Keratinocyte (primary cell): ENCODE results near the gene CPPED1. TPM values are rescaled to one million over a fixed set of nuclear protein-coding genes. Genes with fewer than 3 reads are reported as not detected.

ENCODE experiments used
- DNase-seq: peaks from one replicate; pipeline ENCODE4 v3.0.0-alpha.2; 2011; ENCODE audit warnings: low read depth, missing footprints, low spot score
- FAIRE-seq: peaks from 2 replicates; lab custom pipeline; 2011; peaks lifted over from hg19 to GRCh38; lab: Jason Lieb, UNC
- H2AFZ ChIP-seq: 2 replicates; pipeline ENCODE4 v1.6.0; 2012; ENCODE audit warnings: low read length, control low read depth, inconsistent platforms; ENCODE audit not compliant: control insufficient read depth
- H3K27ac ChIP-seq: 2 replicates; pipeline ENCODE4 v1.5.1; 2011; ENCODE audit warnings: low read length; ENCODE audit not compliant: control insufficient read depth, insufficient read depth
- H3K27me3 ChIP-seq: 3 replicates; pipeline ENCODE4 v1.6.0; 2011; ENCODE audit warnings: low read length; ENCODE audit not compliant: control insufficient read depth, insufficient read depth; ENCODE audit errors: extremely low read depth
- H3K36me3 ChIP-seq, 2 experiments: 2 replicates in 1 of 2; 3 replicates in 1 of 2; pipeline ENCODE4 v1.5.1; 2011; ENCODE audit warnings: low read length in 2 of 2, mild to moderate bottlenecking in 1 of 2; ENCODE audit not compliant: control insufficient read depth in 2 of 2, insufficient read depth in 2 of 2; ENCODE audit errors: extremely low read depth in 1 of 2
- H3K4me1 ChIP-seq: 3 replicates; pipeline ENCODE4 v1.5.1; 2011; ENCODE audit warnings: low read length; ENCODE audit not compliant: control insufficient read depth, insufficient read depth; ENCODE audit errors: extremely low read depth
- H3K4me2 ChIP-seq: 3 replicates; pipeline ENCODE4 v1.6.0; 2011; ENCODE audit warnings: low read depth, low read length; ENCODE audit not compliant: control insufficient read depth, insufficient read depth; ENCODE audit errors: extremely low read depth
- H3K4me3 ChIP-seq, 3 experiments: fragments of 200-600 bp in 1 of 3; sonication (generic) in 1 of 3; 2 replicates in 2 of 3; 3 replicates in 1 of 3; pipeline ENCODE4 v1.5.1; 2011 to 2016; ENCODE audit warnings: low read length in 3 of 3, mild to moderate bottlenecking in 3 of 3, control low read depth in 2 of 3, inconsistent platforms in 1 of 3, low read depth in 1 of 3, mixed read lengths in 1 of 3, mixed run types in 1 of 3, moderate library complexity in 1 of 3; ENCODE audit not compliant: control insufficient read depth in 2 of 3, insufficient read depth in 2 of 3; ENCODE audit errors: extremely low read depth in 1 of 3
- H3K79me2 ChIP-seq: 2 replicates; pipeline ENCODE4 v1.6.0; 2012; ENCODE audit warnings: low read length; ENCODE audit not compliant: control insufficient read depth, insufficient read depth
- H3K9ac ChIP-seq: 3 replicates; pipeline ENCODE4 v1.6.0; 2011; ENCODE audit warnings: low read length; ENCODE audit not compliant: control insufficient read depth, insufficient read depth; ENCODE audit errors: extremely low read depth
- H3K9me1 ChIP-seq: 3 replicates; pipeline ENCODE4 v1.6.0; 2011; ENCODE audit warnings: low read length; ENCODE audit not compliant: control insufficient read depth, insufficient read depth; ENCODE audit errors: extremely low read depth
- H3K9me3 ChIP-seq: 2 replicates; pipeline ENCODE4 v1.5.1; 2012; ENCODE audit warnings: low read depth, low read length; ENCODE audit not compliant: control insufficient read depth
- H4K20me1 ChIP-seq: 3 replicates; pipeline ENCODE4 v1.6.0; 2011; ENCODE audit warnings: low read length; ENCODE audit not compliant: control insufficient read depth, insufficient read depth; ENCODE audit errors: extremely low read depth
- CTCF ChIP-seq, 3 experiments: IDR thresholded peaks in 1 of 3; conservative IDR thresholded peaks in 1 of 3; optimal IDR thresholded peaks in 1 of 3; 2 replicates in 2 of 3; 3 replicates in 1 of 3; pipeline versions ENCODE3 to v1.5.1; 2011; ENCODE audit warnings: low read length in 3 of 3, mild to moderate bottlenecking in 3 of 3, moderate library complexity in 2 of 3, control low read depth in 1 of 3, inconsistent platforms in 1 of 3; ENCODE audit not compliant: insufficient read depth in 2 of 3; ENCODE audit errors: extremely low read depth in 1 of 3
- EZH2 ChIP-seq: IDR thresholded peaks from one replicate; pipeline ENCODE4 v1.6.1; 2012; ENCODE audit warnings: inconsistent platforms, mild to moderate bottlenecking, low read length, moderate library complexity
- dilution Hi-C: fragments of 300-500 bp; cut with MboI; formaldehyde crosslinking; loops from one replicate; pipeline ENCODE4 v1.7.0; 2020; ENCODE audit warnings: low sequenced_read_pairs; ENCODE audit not compliant: extremely low pct_ligation_motif_present
- polyA plus RNA-seq, 5 experiments: library from polyadenylated mRNA; depleted of rRNA in 3 of 5; stranded (reverse) in 3 of 5; stranded (forward) in 1 of 5; unstranded in 1 of 5; fragments of >200 nt; gene quantifications; 1 replicate in 1 of 5; 2 replicates in 3 of 5; 3 replicates in 1 of 5; pipeline versions ENCODE4 v1.2.1 to v1.2.3, GENCODE V29; 2011 to 2012; ENCODE audit warnings: missing spikeins in 2 of 5, low read depth in 1 of 5, low replicate concordance in 1 of 5

Gene CPPED1
- polyA plus RNA-seq, 1 donor (not counting 4 experiments of a cell fraction or from before 2014, with no cell fraction given) = 14.4 TPM

DNA sequence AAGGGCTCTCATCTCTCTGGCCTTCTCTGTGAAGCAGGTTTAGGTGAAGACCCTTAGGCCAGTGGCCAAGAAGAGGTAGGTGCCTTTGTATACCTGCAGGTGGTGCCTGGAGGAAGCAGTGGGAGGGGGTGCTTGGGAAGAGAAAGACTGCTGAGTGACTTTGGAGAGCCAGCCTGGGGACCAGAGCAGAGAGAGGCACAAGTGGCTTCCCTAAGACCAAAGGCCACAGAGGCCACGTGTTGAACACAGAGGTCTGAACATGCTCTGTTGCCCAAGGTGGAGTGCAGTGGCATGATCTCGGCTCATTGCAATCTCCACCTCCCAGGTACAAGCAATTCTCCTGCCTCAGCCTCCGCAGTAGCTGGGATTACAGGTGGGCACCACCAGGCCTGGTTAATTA is 103.5 kb downstream of the CPPED1 start:
- no peaks in the 10 kb centered on the region for H3K27me3 ChIP-seq
- H3K79me2 ChIP-seq = no peaks in the 10 kb centered on the region
- H3K9me3 ChIP-seq = no peaks in the 10 kb centered on the region
- FAIRE-seq (no peak), DNase-seq (no peak)
- no peak overlapping the region for H3K4me3 ChIP-seq
- dilution Hi-C loops = no loop called here
- no peaks in the 10 kb centered on the region for H3K9me1 ChIP-seq
- H3K9ac ChIP-seq = no peak overlapping the region
- H4K20me1 ChIP-seq = no peaks in the 10 kb centered on the region
- H3K36me3 ChIP-seq = peaks cover 0 to 2% of the 10 kb centered on the region in 2 experiments
- H3K4me1 ChIP-seq = no peaks in the 10 kb centered on the region
- H3K27ac ChIP-seq = no peak overlapping the region
- TF ChIP-seq EZH2 = no peak
- TF ChIP-seq CTCF (optimal IDR thresholded peaks at IDR 0.05 in 1 of 3, IDR thresholded peaks at IDR 0.05 in 1 of 3, conservative IDR thresholded peaks at IDR 0.05 in 1 of 3; ENCODE audit: extremely low read depth in 1 of 3, insufficient read depth in 2 of 3, low read length in 3 of 3) = no peak
- H2AFZ ChIP-seq = no peak overlapping the region
- no peak overlapping the region for H3K4me2 ChIP-seq

DNA sequence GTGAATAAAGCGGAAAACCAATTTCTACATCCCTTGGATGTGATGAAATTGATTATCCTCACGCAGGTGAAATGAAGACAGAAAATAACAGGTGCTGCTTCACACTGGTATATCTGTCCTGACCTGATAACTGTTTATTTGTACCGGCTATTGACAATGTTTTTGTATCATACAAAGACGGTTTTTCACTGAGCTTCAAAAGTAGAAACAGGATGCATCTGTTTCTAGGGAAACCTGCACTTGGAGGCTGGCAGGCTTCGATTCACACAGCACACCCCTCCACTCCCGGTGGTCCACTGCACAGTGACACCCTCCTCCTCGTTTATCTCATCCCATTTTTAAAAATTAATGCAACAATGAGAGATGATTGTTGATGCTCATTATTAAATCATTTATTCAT is 104.5 kb downstream of the CPPED1 start:
- H2AFZ ChIP-seq = no peak overlapping the region
- H3K9me1 ChIP-seq = no peaks in the 10 kb centered on the region
- no peaks in the 10 kb centered on the region for H4K20me1 ChIP-seq
- FAIRE-seq = no peak
- TF ChIP-seq EZH2 (no peak), CTCF (optimal IDR thresholded peaks at IDR 0.05 in 1 of 3, IDR thresholded peaks at IDR 0.05 in 1 of 3, conservative IDR thresholded peaks at IDR 0.05 in 1 of 3; ENCODE audit: extremely low read depth in 1 of 3, insufficient read depth in 2 of 3, low read length in 3 of 3) (no peak)
- H3K79me2 ChIP-seq = no peaks in the 10 kb centered on the region
- H3K27ac ChIP-seq = no peak overlapping the region
- no peak for DNase-seq
- dilution Hi-C loops = no loop called here
- H3K9ac ChIP-seq = no peak overlapping the region
- H3K4me3 ChIP-seq = no peak overlapping the region
- H3K4me2 ChIP-seq = no peak overlapping the region
- no peaks in the 10 kb centered on the region for H3K4me1 ChIP-seq
- no peaks in the 10 kb centered on the region for H3K9me3 ChIP-seq
- no peaks in the 10 kb centered on the region for H3K36me3 ChIP-seq
- no peaks in the 10 kb centered on the region for H3K27me3 ChIP-seq
